Tongue (tissue), 2 donors: ENCODE measurements around the gene ADGRB2. TPM values are rescaled to one million over a fixed set of nuclear protein-coding genes. Genes with fewer than 3 reads are reported as not detected.

ENCODE experiments used
- DNase-seq: peaks from one replicate; pipeline ENCODE4 v3.0.0-alpha.2; 2015
- total RNA-seq: library from RNA; depleted of rRNA; stranded (reverse); fragments of >200 nt; gene quantifications from one replicate; pipeline ENCODE4 v1.2.3, GENCODE V29; 2014

Gene ADGRB2
- total RNA-seq, 1 donor from 2014 or later = 7.9 TPM

DNA sequence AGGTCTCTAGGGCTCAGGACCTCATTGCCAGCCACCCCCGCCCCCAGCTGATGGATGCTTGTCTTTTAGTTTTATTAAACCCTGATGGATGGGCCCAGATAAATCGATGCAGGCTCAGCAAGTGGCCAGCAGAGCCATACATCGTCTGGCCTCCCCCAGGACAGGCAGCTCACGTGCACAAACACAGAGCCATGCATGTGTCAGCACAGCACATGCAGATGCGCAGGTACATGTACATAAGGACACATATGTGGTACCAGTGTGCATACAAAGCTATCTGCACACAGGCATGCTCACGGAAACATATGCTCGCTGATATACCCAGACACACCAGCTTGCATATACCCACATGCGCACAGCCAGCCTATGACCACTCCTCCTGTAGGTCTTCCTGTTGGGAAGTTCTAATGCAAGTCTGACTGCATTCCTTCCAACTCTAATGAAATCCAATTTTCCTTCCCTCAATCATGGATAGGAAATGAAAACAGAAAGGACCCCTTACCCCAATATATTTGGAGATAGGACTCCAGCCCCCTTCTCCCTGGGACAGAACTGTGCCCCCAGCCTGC lies 61.2 kb downstream of the ADGRB2 start:
- DNase-seq = no peak

GRCh38 chr1:31701091-31701736 lies 62.9 kb downstream of the ADGRB2 start:
- DNase-seq = peak; percentile 92

DNA sequence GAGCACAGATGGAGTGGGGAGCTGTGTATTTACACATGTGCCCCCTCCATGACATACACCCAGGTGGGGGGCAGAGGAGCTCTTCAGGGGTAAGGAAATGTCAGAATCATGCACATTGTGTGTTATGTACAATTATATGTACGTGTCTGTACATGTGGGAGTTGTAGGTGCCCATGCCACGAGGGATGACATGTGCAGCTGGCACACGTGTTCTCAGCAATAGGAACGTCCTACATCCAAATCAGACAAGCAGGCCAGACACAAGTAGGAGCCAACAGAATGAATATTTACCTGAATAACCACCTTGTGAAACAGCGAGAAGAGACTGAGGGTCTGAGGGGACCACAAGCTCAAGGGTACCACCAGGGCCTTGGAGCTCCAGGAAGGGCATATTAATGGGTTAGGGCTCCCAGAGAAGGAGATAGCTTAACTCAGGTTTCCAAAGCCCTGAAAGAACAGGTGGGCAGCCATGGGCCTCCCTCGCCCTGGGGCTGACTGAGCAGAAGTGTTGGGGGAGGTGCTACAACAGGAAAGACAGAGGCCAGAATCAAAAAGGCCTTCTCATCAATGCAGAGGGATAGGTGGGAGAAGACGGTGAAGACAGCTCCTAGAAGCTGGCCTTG lies 63.6 kb downstream of the ADGRB2 start:
- no peak for DNase-seq

- no peak for DNase-seq
Observed at GRCh38 chr1:31699341-31699891, 64.7 kb downstream of the ADGRB2 start.

DNA sequence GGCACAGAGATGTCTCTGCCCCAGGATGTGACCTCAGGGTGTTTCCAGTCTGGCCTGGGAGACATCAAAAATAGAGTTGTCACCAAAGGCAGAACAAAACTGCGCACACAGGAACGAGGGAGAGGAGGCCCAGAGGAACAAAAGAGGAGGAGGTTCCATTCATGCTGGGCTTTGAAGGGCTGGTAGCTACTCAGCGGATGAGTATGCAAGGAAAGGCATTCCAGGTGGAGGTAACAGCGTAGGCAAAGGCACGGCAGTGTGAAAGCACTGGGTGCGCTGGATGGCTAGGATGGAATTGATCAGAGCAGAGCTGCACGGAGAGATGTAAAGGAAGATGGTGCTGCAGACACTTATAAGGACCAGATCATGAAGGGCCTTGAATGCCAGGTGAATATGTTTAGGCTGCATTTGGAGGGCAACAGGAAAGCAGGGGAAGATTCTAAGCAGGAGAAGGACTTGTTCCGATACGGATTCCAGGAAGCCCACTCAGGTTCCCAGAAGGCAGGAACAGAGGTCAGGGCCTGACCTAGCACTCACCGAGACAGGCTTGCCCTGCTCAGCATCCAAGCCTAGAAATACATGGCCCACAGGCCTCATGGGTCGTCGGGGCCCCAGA lies 66.7 kb downstream of the ADGRB2 start:
- DNase-seq = no peak

- peak; percentile 65 for DNase-seq
Observed at GRCh38 chr1:31696242-31696641, 67.9 kb downstream of the ADGRB2 start.

DNA sequence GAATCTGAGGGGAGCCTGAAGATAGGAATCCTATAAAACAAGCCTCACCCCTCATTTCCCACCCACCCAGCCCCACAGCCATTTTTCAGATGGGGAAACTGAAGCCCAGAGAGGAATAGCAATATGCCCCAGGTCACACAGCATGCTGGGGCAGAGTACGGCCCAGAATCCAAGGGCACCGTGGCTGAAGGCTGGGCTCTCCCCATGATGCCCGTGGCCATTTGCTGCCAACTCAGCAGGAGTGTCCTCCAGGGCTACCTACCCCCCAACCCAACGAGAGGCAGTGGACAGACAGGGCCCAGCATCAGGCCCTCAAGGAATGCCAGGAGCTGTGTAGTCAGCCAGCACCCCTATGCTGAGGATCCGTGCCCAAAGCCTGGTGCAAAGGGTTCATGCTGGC lies 68.8 kb downstream of the ADGRB2 start:
- no peak for DNase-seq

DNA sequence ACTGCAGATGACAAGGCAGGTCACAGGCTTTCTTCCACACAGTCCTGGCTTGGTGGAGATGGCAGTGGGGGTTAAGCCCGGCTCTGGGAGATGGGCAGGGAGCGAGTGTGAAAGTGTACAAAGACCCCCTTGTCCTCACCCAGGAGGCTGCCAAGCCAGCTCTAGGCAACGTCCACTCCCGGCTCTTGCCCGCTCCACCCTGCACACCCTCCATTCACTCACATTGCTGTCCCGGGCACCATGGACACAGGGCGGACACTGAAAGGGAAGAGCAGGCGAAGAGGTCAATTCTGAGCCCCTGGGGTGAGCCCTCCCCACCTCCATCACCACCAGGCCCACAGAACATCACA lies 69.2 kb downstream of the ADGRB2 start:
- peak; percentile 44 for DNase-seq

DNA sequence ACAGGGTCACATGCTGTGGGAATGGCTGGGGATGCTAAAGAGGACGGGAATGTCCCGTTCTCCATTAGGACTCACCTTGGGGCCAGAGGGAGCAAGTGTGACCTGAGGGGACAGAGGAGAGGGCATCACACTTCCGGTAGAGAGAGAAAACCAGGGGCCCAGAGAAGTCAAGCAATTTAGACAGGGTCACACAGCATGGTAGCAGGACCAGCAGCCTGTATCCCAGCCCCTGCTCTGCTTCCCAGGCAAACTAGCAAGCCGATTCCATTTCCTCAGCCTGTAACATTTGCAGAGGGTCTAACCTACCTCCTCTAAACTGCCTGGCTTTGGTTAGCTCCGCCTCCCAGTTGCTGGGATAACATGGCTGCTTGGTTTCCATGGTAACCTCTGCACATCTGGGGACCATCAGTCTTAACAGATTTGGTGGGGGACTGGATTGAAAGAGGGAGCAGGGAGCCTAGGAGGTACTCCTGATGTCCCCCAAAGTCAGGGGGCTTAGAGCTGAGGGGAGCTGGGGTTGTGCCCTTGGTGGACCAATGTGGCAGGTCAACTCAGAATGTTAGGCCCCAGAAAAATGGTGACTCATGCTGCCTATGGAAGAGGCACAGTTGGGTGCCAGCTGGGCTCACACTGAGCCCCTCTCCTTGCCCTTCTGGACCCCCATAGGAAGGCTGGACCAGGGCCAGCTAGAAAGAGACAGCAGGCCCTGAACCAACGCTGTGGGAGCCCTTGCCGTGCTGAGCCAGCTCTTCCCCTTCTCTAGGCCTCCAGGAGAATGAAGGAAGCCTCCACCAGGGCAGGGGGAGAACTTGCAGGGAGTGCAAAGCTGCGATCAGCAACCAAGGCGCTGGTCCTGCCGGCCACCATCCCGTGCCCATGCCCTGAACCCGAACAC lies 69.8 kb downstream of the ADGRB2 start:
- peak; percentile 62 for DNase-seq

- peak; percentile 60 for DNase-seq
Observed at GRCh38 chr1:31693231-31693630, 70.9 kb downstream of the ADGRB2 start.

DNA sequence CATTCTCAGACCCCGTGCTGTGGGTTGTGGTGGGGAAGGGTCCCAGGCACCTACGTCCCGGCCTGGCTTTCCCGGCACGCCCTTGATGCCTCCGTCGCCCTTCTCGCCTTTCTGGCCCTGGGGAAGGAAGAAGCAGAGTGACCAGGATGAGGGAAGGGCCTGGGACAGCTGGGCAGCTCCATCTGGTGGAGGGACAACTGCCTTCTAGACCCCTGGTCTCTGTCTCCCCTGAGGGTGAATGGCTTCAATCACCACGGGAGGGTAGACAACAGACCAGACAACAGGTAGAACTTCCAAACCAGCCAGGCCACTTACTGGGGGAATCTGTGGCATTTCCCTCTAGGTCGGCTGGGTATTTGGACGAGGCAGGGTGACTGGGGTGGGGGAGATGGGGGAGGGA lies 72.2 kb downstream of the ADGRB2 start:
- peak; percentile 36 for DNase-seq

GRCh38 chr1:31691446-31691845 lies 72.7 kb downstream of the ADGRB2 start:
- DNase-seq = no peak

DNA sequence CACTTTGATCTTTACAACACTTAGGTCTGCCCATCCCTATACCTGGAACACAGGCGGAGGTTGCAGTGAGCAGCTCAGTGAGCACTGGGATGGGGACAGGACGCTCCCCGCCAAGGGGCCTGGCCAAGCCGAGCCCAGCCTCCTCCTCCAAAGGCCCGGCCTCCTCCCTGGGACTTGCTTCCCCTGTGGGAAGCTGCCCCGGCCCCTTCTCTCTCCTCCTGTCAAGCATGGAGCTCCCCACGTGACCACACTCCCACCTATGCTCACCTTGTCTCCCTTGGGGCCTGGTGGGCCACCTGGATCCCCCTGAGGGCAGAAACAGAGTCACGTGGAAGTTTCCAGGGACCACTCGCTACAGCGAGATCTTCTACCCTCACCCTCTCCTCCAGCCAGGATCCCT lies 73.2 kb downstream of the ADGRB2 start:
- no peak for DNase-seq

- DNase-seq = no peak
Observed at GRCh38 chr1:31689854-31690253, 74.3 kb downstream of the ADGRB2 start.

- DNase-seq = no peak
Observed at GRCh38 chr1:31689379-31689778, 74.8 kb downstream of the ADGRB2 start.

GRCh38 chr1:31688233-31688918 lies 75.8 kb downstream of the ADGRB2 start:
- DNase-seq = no peak

DNA sequence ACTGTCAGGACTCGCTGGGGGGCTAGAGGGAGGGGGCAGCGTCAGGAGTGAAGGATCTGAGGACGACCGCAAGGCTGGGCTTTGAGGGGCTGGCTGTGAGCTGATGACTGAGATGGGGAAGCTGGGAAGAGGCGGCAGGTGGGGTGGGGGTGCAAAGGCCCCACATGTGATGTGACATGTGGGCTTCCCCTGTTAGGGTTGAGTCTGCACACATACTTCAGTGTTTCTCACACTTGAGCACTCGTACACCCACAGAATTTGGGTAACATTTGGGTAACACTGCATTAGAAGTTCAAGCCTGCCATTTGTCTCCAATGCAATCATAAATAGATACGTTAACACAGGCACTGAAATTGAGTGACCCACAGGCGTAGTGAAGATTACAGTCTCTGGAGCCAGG lies 76.5 kb downstream of the ADGRB2 start:
- DNase-seq = no peak

GRCh38 chr1:31685795-31686194 lies 78.3 kb downstream of the ADGRB2 start:
- no peak for DNase-seq

GRCh38 chr1:31683997-31684396 lies 80.1 kb downstream of the ADGRB2 start:
- DNase-seq = no peak

DNA sequence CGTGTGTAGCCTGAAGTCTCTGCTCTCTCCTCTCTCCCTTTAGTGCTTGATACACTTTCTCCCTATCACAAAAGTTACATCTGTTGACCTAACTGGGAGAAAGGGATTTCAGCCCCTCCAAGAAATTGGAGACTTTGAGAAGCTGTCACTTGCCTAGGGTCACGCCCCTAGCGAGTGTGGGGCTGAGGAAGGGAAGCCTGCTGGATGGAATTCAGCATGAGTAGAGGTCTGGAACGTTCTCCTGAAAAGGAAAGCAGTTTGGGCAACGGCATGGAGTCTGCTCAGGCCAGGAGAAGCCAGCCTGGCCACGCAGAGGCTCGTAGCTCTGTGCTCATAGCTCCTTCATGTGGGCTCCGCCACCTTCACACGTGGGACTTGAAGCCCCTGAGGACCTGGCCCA lies 82.7 kb downstream of the ADGRB2 start:
- DNase-seq = no peak

GRCh38 chr1:31679676-31680230 lies 84.4 kb downstream of the ADGRB2 start:
- DNase-seq = no peak
